Endothelial cell of umbilical vein (primary cell): ENCODE results near the gene CACNG4. TPM values are rescaled to one million over a fixed set of nuclear protein-coding genes. Genes with fewer than 3 reads are reported as not detected.

Experiments
- BruUV-seq: library from RNA; stranded (reverse); fragments of 400-500 nt; replicated peaks from 2 replicates; lab custom pipeline; 2021; lab: Mats Ljungman, UMichigan
- CTCF ChIA-PET: fragments of 300-600, 350-600 bp; sonication (Branson Sonifier 250); formaldehyde crosslinking; loops from one replicate; lab custom pipeline; 2021; ENCODE audit warnings: antibody characterized with exemption, inconsistent platforms; lab: Charles Lee
- POLR2A ChIA-PET: fragments of 300-600, 350-600 bp; sonication (Branson Sonifier 250); formaldehyde crosslinking; loops from one replicate; lab custom pipeline; 2021; ENCODE audit warnings: antibody characterized with exemption, inconsistent platforms; lab: Charles Lee
- DNase-seq: peaks from one replicate; pipeline ENCODE4 v3.0.0-alpha.2; 2011; ENCODE audit warnings: low read depth, low spot score
- FAIRE-seq: peaks from 2 replicates; lab custom pipeline; 2011; peaks lifted over from hg19 to GRCh38; lab: Jason Lieb, UNC
- H2AFZ ChIP-seq: 2 replicates; pipeline ENCODE4 v1.6.0; 2012; ENCODE audit warnings: low read depth, low read length, control low read depth, inconsistent platforms
- H3K27ac ChIP-seq: 2 replicates; pipeline ENCODE4 v1.5.1; 2011; ENCODE audit warnings: low read depth, mild to moderate bottlenecking, control low read depth, low read length, moderate library complexity; ENCODE audit not compliant: insufficient read depth
- H3K27me3 ChIP-seq, 2 experiments: 2 replicates each; pipeline versions ENCODE4 v1.6.0 to v1.6.1; 2011; ENCODE audit warnings: low read length in 2 of 2, mixed read lengths in 1 of 2; ENCODE audit not compliant: control insufficient read depth in 2 of 2, insufficient read depth in 2 of 2
- H3K36me3 ChIP-seq, 2 experiments: 2 replicates in 1 of 2; 3 replicates in 1 of 2; pipeline ENCODE4 v1.5.1; 2011; ENCODE audit warnings: low read length in 2 of 2, mild to moderate bottlenecking in 1 of 2, moderate library complexity in 1 of 2; ENCODE audit not compliant: control insufficient read depth in 2 of 2, insufficient read depth in 2 of 2; ENCODE audit errors: extremely low read depth in 1 of 2
- H3K4me1 ChIP-seq: 3 replicates; pipeline ENCODE4 v1.5.1; 2011; ENCODE audit warnings: mild to moderate bottlenecking, low read length; ENCODE audit not compliant: control insufficient read depth, insufficient read depth; ENCODE audit errors: extremely low read depth
- H3K4me2 ChIP-seq: 2 replicates; pipeline ENCODE4 v1.6.1; 2011; ENCODE audit warnings: low read length, control low read depth, mixed read lengths; ENCODE audit not compliant: insufficient read depth
- H3K4me3 ChIP-seq, 3 experiments: fragments of 200-600 bp in 1 of 3; sonication (generic), shearing (Covaris generic) in 1 of 3; replicated peaks in 1 of 3; 2 replicates each; pipeline ENCODE4 v1.5.1; 2011 to 2016; ENCODE audit warnings: control low read depth in 3 of 3, low read length in 3 of 3, mild to moderate bottlenecking in 2 of 3, inconsistent platforms in 1 of 3, low read depth in 1 of 3, moderate library complexity in 1 of 3; ENCODE audit not compliant: insufficient read depth in 1 of 3
- H3K79me2 ChIP-seq: 2 replicates; pipeline ENCODE4 v1.6.0; 2012; ENCODE audit warnings: low read length, inconsistent platforms; ENCODE audit not compliant: control insufficient read depth, insufficient read depth
- H3K9ac ChIP-seq: replicated peaks from 2 replicates; pipeline ENCODE3; 2011; ENCODE audit warnings: low read length, control low read depth; ENCODE audit not compliant: insufficient read depth; ENCODE audit errors: extremely low read depth
- H3K9me1 ChIP-seq: replicated peaks from 3 replicates; pipeline ENCODE4 v1.6.0; 2011; ENCODE audit warnings: mild to moderate bottlenecking, low read length; ENCODE audit not compliant: control insufficient read depth, insufficient read depth; ENCODE audit errors: extremely low read depth
- H3K9me3 ChIP-seq: replicated peaks from 2 replicates; pipeline ENCODE4 v1.5.1; 2012; ENCODE audit warnings: low read length, inconsistent platforms; ENCODE audit not compliant: control insufficient read depth, insufficient read depth
- H4K20me1 ChIP-seq: replicated peaks from 2 replicates; pipeline ENCODE3; 2011; ENCODE audit warnings: mild to moderate bottlenecking, low read length; ENCODE audit not compliant: control insufficient read depth, insufficient read depth; ENCODE audit errors: extremely low read depth
- EZH2 ChIP-seq: IDR thresholded peaks from 2 replicates; pipeline ENCODE4 v1.6.1; 2012; ENCODE audit warnings: borderline replicate concordance, low read depth, mild to moderate bottlenecking, moderate library complexity, low read length, inconsistent platforms; ENCODE audit not compliant: severe bottlenecking
- FOS ChIP-seq: IDR thresholded peaks from 2 replicates; pipeline ENCODE4 v1.6.1; 2011; ENCODE audit warnings: mild to moderate bottlenecking, low read length, moderate library complexity, borderline replicate concordance; ENCODE audit not compliant: insufficient read depth
- GATA2 ChIP-seq: IDR thresholded peaks from 2 replicates; pipeline ENCODE4 v1.7.0; 2011; ENCODE audit warnings: low read depth, mild to moderate bottlenecking, moderate library complexity, mixed read lengths, low read length; ENCODE audit not compliant: insufficient read length, insufficient read depth
- JUN ChIP-seq: IDR thresholded peaks from 2 replicates; pipeline ENCODE4 v1.6.1; 2011; ENCODE audit warnings: borderline replicate concordance, low read depth; ENCODE audit not compliant: insufficient read length, insufficient read depth
- MYC ChIP-seq: IDR thresholded peaks from one replicate; pipeline ENCODE4 v1.6.1; 2011; ENCODE audit warnings: mild to moderate bottlenecking, low read depth, low read length
- POLR2A ChIP-seq: IDR thresholded peaks from 2 replicates; pipeline ENCODE4 v1.6.1; 2012; ENCODE audit warnings: low read depth, mild to moderate bottlenecking, control low read depth, low read length
- POLR2AphosphoS5 ChIP-seq: IDR thresholded peaks from 2 replicates; pipeline ENCODE4 v1.6.1; 2012; ENCODE audit warnings: low read depth, mild to moderate bottlenecking, control low read depth, low read length, moderate library complexity; ENCODE audit not compliant: insufficient read depth
- dilution Hi-C: fragments of 300-500 bp; cut with MboI; formaldehyde crosslinking; loops from one replicate; pipeline ENCODE4 v1.15.0; 2019; ENCODE audit warnings: low sequenced_read_pairs; ENCODE audit not compliant: extremely low pct_ligation_motif_present
- intact Hi-C: fragments of 100-400 bp; cut with micrococcal nuclease; formaldehyde crosslinking; loops from one replicate; pipeline ENCODE4 v1.10.0; 2022
- polyA plus RNA-seq, 4 experiments: library from polyadenylated mRNA; depleted of rRNA in 3 of 4; stranded (reverse) in 3 of 4; unstranded in 1 of 4; fragments of >200 nt; gene quantifications; 2 replicates each; pipeline versions ENCODE4 v1.2.1 to v1.2.3, GENCODE V29; 2011 to 2012; ENCODE audit warnings: missing spikeins in 1 of 4
- total RNA-seq: library from RNA; stranded (reverse); gene quantifications from 2 replicates; pipeline ENCODE4 v1.2.3, GENCODE V29; 2021
- TF ChIP-seq, protein P1 (sequence below), 2 donors: IDR thresholded peaks; 1 replicate in 1 of 2; 2 replicates in 1 of 2; pipeline ENCODE4 v1.5.1; 2011; ENCODE audit warnings: low read length in 2 of 2, mild to moderate bottlenecking in 2 of 2, moderate library complexity in 2 of 2, control low read depth in 1 of 2, inconsistent platforms in 1 of 2, low read depth in 1 of 2; ENCODE audit not compliant: insufficient read depth in 1 of 2; ENCODE audit errors: extremely low read depth in 1 of 2
- TF ChIP-seq, protein P2 (sequence below): IDR thresholded peaks from 2 replicates; pipeline ENCODE4 v1.6.1; 2011; ENCODE audit not compliant: insufficient read depth, insufficient read length

The CACNG4 gene
- total and polyA plus RNA-seq, 2 donors (not counting 3 experiments of a cell fraction or from before 2014, with no cell fraction given) = not detected

DNA sequence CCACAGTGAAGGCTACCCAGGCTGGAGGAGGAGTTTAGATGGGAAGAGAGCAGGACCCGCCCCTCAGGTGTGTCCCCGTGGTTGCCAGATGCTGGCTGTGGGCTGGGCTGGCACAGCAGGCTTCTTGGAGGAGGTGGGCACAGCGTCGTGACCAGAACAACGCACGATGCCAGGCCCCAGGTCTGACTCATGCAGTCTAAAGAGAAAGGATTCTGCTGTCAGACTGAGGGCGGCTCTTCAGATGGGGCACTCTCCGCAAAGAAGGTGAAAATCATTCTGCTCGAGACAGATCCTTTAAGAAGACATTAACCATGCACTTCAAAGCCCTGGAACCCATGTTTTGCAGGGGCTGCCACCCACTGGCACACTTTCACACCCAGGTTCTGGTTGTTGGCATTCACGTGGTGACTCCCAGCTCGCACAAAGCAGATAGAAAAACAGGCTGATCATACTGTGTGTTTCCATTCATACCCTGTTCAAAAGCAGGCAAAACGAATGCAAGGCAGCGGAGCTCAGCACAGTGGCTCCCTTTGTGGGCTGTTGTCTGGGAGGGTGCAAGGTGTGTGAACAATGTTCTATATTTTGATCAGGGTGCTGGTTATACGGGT is 19.0 kb downstream of the CACNG4 start:
- no peak for DNase-seq
- no peak overlapping the region for H3K27ac ChIP-seq
- H2AFZ ChIP-seq = no peak overlapping the region
- no peaks in the 10 kb centered on the region for H4K20me1 ChIP-seq
- H3K36me3 ChIP-seq = no peaks in the 10 kb centered on the region
- dilution Hi-C loops = no loop called here
- H3K27me3 ChIP-seq = peaks cover 5 to 7% of the 10 kb centered on the region in 2 experiments
- no TSS peak for BruUV-seq
- H3K4me2 ChIP-seq = no peak overlapping the region
- H3K9ac ChIP-seq = no peak overlapping the region
- no peaks in the 10 kb centered on the region for H3K79me2 ChIP-seq
- H3K9me3 ChIP-seq = no peaks in the 10 kb centered on the region
- H3K4me1 ChIP-seq = no peaks in the 10 kb centered on the region
- FAIRE-seq = no peak
- intact Hi-C loops = no loop called here
- no peak overlapping the region for H3K4me3 ChIP-seq
- POLR2A ChIA-PET = no interaction called here
- no peak for TF ChIP-seq MYC
- no peak for TF ChIP-seq GATA2
- TF ChIP-seq FOS = no peak
- TF ChIP-seq, protein P1, sequence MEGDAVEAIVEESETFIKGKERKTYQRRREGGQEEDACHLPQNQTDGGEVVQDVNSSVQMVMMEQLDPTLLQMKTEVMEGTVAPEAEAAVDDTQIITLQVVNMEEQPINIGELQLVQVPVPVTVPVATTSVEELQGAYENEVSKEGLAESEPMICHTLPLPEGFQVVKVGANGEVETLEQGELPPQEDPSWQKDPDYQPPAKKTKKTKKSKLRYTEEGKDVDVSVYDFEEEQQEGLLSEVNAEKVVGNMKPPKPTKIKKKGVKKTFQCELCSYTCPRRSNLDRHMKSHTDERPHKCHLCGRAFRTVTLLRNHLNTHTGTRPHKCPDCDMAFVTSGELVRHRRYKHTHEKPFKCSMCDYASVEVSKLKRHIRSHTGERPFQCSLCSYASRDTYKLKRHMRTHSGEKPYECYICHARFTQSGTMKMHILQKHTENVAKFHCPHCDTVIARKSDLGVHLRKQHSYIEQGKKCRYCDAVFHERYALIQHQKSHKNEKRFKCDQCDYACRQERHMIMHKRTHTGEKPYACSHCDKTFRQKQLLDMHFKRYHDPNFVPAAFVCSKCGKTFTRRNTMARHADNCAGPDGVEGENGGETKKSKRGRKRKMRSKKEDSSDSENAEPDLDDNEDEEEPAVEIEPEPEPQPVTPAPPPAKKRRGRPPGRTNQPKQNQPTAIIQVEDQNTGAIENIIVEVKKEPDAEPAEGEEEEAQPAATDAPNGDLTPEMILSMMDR (IDR thresholded peaks at IDR 0.05; ENCODE audit: extremely low read depth in 1 of 2, insufficient read depth in 1 of 2, low read depth in 1 of 2, low read length in 2 of 2) = no peak
- TF ChIP-seq, protein P2, sequence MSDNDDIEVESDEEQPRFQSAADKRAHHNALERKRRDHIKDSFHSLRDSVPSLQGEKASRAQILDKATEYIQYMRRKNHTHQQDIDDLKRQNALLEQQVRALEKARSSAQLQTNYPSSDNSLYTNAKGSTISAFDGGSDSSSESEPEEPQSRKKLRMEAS = no peak
- TF ChIP-seq EZH2 = no peak
- no peak for TF ChIP-seq POLR2A
- no peak for TF ChIP-seq POLR2AphosphoS5
- no peak for TF ChIP-seq JUN
- CTCF ChIA-PET = no interaction called here
- H3K9me1 ChIP-seq = no peaks in the 10 kb centered on the region
